ENCODE results near the gene TBC1D22A.

GRCh38 chr22:46862418-46863324 lies 100.2 kb downstream of the TBC1D22A start:
- TF ChIP-seq, protein P1, sequence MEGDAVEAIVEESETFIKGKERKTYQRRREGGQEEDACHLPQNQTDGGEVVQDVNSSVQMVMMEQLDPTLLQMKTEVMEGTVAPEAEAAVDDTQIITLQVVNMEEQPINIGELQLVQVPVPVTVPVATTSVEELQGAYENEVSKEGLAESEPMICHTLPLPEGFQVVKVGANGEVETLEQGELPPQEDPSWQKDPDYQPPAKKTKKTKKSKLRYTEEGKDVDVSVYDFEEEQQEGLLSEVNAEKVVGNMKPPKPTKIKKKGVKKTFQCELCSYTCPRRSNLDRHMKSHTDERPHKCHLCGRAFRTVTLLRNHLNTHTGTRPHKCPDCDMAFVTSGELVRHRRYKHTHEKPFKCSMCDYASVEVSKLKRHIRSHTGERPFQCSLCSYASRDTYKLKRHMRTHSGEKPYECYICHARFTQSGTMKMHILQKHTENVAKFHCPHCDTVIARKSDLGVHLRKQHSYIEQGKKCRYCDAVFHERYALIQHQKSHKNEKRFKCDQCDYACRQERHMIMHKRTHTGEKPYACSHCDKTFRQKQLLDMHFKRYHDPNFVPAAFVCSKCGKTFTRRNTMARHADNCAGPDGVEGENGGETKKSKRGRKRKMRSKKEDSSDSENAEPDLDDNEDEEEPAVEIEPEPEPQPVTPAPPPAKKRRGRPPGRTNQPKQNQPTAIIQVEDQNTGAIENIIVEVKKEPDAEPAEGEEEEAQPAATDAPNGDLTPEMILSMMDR (IDR thresholded peaks at IDR 0.05): no peak
- TF ChIP-seq POLR2A (IDR thresholded peaks at IDR 0.05) (no peak), POLR2AphosphoS5 (IDR thresholded peaks at IDR 0.05) (no peak), EP300 (IDR thresholded peaks at IDR 0.05; ENCODE audit: low read depth) (no peak)

Measured in transverse colon (tissue), 4 donors.